Measurements from ENCODE around the gene ZEB1.

DNA sequence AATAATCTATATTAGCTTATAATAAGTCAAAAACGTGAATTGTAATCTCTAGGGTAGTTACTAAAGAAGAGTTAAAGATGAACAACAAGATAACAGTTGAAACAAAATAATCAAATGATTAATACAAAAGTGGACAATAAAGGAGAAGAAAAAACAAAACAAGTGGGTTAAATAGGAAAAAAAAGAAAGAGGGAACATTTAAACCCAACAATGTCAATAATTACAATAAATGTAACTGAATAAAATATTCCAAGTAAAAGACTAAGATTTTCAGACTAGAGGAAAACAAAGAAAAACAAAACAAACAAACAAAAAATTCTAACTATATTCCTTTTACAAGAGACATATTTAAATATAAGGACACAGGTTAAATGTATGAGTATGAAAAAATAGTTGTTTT is 38.0 kb upstream of the ZEB1 start:
- TF ChIP-seq ZBTB8A (CRISPR knock-in tag; IDR thresholded peaks at IDR 0.05; ENCODE audit: borderline replicate concordance, low read depth) (no peak), SMC3 (IDR thresholded peaks at IDR 0.05; ENCODE audit: low read length) (no peak)
